Measurements from ENCODE around the gene PDIA2.
"Not testable (repeated sequence)": the region's sequence is repeated elsewhere in the genome, so short reads cannot be mapped to it uniquely, and the experiment has no call there.

Gene PDIA2

DNA sequence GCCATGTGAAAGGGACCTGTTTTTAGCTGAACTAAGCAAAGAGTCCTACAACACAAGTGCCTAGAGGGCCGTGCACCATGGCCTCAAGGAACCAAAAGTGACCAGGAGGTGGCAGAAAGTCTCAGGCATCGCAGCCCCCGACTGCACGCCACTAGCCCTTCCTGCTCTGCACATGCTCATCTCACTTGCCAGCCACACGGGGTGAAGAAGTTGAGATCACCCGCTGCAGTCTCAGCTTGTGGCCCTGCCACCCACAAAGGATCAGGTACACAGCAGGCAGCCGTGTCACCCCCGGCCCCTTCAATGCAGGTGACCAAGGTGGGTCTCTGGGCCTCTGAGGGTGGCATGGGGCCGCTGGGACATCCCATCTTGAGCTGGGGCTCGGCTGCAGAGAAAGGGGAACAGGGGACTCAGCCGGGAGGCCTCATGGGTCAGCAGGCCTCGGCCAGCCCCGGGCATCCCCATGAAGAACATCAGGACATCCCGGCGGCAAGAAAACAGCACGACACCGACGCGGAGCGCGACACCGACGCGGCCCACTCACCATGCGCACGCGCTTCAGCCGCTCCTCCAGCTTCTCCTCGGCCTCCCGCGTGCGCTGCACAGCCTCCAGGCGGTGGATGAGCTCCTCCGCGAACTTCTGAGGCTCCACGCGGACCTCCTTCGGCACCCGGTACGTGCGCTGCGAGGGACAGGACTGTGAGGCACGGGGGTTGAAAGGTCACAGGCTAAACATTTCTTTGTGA, 21.0 kb downstream of the PDIA2 start:
- no peak for DNase-seq

- DNase-seq, result no peak
Observed at GRCh38 chr16:305916-306626, 23.1 kb downstream of the PDIA2 start.

DNA sequence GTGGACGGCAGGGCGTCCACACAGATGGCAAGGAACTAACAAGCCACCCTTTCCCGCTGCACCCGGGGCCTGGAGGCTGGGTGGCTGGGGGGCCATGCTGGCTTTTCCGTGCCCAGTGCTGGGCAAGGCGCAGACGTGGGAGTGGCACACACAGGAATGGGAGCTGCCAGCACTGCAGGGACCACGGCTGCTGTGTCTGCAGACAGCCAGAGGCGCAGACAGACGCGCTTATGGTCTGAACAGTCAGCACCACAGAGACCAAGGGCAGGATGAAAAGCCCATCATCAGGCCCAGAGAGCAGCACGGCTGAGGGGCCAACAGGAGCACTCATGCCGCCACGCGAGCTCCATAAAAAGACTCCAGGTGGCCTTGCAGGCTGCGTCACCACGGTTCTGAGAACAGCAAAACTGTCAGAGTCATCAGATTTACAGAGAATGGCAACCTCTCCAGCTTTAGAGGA, 24.0 kb downstream of the PDIA2 start:
- DNase-seq, result no peak

DNA sequence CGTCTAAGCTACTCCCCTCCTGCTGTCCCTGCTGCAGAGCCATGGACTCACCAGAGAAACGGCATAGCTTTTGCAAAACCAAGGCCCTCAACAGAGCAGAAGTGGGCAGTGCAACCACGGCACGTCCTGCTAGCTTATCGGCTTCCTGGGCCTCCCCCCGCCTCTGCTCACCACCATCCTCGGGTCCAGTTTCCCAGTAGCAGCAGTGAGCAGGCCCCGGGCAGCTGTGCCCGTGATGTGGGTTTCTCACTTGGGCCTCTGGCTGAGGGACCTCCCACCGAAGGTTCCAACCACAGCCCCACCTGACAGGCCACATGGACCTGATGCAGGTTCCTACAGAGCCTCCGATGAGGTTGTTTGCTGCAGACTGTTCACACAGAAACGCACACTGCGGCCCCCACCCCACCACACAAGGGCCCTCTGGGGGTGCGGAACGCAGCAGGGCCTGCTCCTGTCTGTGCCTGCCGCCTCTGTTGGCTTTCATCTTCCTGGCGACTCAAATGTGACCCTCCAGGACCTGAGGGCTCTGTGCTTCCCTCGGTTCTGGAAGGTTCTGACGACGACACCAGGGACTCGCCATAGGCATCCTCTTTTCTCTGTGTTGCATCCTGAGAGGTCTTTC, 24.8 kb downstream of the PDIA2 start:
- DNase-seq, result no peak

DNA sequence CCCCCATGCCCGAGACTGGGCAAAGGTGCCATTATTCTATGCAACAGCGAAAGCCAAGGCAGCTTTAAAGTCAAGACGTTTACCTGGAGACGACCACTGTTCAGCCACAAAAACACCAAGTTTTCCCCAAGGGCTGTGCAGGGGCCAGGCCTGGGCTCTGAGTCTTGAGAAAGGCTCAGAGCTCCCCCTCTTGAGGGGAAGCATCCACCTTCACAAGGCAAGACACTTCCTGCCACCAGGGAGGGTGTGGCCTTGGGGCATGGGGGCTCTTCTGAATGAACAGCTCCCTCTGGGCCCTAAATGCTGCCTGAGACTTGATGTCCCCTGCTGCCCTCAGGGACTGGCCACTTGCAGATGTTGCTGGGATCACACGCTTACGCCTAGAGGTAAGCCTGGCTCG, 26.5 kb downstream of the PDIA2 start:
- DNase-seq, result no peak

GRCh38 chr16:311725-312124, 28.8 kb downstream of the PDIA2 start:
- DNase-seq, result no peak

GRCh38 chr16:314351-314750, 31.4 kb downstream of the PDIA2 start:
- DNase-seq, result no peak

DNA sequence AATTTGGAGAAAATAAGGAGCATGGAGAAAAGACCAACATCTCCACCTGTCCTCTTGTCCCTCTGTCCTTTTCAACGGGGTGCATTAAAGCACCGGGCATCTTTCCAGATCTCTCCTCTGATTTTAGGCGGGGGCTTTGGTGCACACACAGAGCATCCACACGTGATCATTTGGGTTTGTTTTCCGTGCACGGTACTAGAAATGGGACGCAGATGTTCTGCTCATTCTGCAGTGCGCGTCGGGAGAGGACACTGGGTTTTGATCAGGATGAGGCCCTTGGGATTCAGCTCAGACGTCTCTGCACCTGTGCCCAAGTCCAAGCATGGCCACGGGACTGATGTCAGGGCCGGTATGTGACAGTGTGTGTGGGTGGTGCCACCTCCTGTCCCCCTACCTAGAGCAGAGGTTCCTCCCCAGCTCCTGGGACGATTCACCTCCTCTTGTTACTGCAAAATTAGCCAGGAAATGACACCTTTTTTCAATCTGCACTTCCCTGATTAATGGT, 31.9 kb downstream of the PDIA2 start:
- no peak for DNase-seq

- DNase-seq, result no peak
Observed at GRCh38 chr16:316741-317464, 33.9 kb downstream of the PDIA2 start.

- no peak for DNase-seq
Observed at GRCh38 chr16:317583-317982, 34.6 kb downstream of the PDIA2 start.

GRCh38 chr16:318628-319027, 35.7 kb downstream of the PDIA2 start:
- no peak for DNase-seq

DNA sequence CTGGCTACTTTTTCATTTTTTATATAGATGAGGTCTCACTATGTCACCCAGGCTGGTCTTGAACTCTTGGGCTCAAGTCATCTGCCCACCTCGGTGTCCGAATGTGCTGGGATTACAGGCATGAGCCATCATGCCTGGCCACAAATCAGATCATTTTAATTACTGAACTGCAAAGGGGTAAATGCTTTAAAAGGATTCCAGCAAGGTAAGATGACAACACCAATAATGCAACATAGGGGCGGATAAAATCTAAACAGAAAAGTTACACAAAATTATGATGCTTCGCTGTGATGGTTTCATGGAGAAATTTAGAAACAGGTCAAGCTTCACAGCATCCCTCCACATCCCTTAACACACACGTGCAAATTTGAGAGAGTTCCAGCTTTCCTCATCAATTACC, 37.2 kb downstream of the PDIA2 start:
- DNase-seq, result no peak

DNA sequence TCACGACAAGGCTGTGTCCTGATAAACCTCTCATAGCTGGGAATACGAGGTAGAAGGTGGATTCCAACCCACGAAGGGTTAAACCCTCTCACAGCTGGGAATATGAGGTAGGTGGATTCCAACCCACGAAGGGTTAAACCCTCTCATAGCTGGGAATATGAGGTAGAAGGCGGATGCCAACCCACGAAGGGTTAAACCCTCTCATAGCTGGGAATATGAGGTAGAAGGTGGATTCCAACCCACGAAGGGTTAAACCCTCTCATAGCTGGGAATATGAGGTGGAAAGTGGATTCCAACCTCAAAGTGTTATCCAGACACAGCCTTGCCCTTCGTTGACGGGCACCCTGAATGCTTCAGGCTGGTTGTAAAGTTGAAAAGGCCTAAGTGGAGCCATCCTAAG, 38.6 kb downstream of the PDIA2 start:
- DNase-seq, result no peak

DNA sequence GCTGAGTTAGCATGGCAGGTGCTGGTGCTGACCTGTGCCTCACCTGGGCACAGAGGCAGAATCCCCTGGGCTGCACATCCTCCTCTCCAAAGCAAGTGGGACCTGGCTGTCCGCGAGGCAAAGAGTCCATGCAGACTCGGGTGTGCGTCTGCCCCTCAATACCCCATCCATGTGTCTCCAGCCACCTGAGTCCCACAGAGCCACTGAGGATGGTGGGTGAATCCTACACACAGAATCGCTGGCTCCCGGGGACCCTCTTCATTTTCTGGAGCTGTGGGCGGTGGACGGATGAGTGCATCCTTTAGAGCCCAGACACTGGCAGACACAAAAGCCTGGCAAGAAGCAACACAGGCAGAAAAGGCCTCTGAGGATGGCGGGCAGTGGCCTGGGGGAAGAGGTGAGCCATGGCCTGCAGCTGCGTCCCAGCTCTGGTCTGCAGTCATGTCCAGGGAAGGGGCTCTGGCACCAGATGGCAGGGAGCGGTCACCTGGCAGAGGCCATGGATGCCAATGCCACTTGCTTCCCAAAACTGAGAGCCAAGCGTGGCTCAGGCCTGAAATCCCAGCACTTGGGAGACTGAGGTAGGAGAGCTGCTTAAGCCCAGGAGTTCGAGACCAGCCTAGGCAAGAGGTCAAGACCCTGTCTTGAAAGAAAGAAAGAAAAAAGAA, 39.6 kb downstream of the PDIA2 start:
- no peak for DNase-seq

GRCh38 chr16:324201-324450, 41.2 kb downstream of the PDIA2 start:
- DNase-seq, result no peak

GRCh38 chr16:324451-325334, 41.7 kb downstream of the PDIA2 start:
- no peak for DNase-seq

- DNase-seq, result no peak
Observed at GRCh38 chr16:325375-326145, 42.6 kb downstream of the PDIA2 start.

GRCh38 chr16:330741-331140, 47.8 kb downstream of the PDIA2 start:
- DNase-seq, result no peak

- not testable (repeated sequence) for DNase-seq
Observed at GRCh38 chr16:331181-331814, 48.3 kb downstream of the PDIA2 start.

GRCh38 chr16:333406-334094, 50.6 kb downstream of the PDIA2 start:
- DNase-seq, result no peak

Measured in NCI-H1930 (cell line).